IPS-NIHi7 (cell line): ENCODE results near the gene USP24.
"Not testable (repeated sequence)": the region's sequence is repeated elsewhere in the genome, so short reads cannot be mapped to it uniquely, and the experiment has no call there.

Source experiments
- DNase-seq: peaks from one replicate; pipeline ENCODE4 v3.0.0; 2012; ENCODE audit warnings: mixed read lengths; ENCODE audit errors: extremely low spot score

The USP24 gene

DNA sequence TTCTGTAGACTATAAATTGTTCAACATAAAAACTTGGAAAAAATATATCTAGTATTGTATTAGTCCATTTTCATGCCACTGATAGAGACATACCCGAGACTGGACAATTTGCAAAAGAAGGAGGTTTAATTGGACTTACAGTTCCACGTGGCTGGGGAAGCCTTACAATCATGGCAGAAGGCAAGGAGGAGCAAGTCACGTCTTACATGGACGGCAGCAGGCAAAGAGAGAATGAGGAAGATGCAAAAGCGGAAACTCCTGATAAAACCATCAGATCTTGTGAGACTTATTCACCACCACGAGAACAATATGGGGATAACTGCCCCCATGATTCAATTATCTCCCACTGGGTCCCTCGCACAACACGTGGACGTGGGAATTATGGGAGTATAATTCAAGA is 15.4 kb downstream of the USP24 start:
- not testable (repeated sequence) for DNase-seq

DNA sequence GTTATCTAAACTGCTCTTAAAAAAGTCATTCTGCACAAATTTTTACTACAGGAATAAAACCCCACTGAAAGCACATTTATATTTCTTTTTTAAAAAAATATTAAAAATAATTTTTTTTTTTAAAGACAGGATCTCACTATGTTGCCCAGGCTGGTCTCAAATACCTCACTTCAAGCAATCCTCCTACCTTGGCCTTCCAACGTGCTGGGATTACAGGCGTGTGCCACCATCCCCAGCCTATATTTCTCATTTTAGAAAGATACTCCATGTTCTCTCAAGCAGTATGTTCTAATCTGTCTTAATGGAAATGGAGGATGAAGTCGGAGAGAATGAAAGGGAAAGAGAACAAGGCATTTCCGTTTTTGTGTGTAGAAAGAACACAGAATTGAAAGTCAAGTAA is 17.1 kb downstream of the USP24 start:
- no peak for DNase-seq

GRCh38 chr1:55197099-55197498 is 18.1 kb downstream of the USP24 start:
- no peak for DNase-seq

GRCh38 chr1:55196433-55197035 is 18.6 kb downstream of the USP24 start:
- no peak for DNase-seq

DNA sequence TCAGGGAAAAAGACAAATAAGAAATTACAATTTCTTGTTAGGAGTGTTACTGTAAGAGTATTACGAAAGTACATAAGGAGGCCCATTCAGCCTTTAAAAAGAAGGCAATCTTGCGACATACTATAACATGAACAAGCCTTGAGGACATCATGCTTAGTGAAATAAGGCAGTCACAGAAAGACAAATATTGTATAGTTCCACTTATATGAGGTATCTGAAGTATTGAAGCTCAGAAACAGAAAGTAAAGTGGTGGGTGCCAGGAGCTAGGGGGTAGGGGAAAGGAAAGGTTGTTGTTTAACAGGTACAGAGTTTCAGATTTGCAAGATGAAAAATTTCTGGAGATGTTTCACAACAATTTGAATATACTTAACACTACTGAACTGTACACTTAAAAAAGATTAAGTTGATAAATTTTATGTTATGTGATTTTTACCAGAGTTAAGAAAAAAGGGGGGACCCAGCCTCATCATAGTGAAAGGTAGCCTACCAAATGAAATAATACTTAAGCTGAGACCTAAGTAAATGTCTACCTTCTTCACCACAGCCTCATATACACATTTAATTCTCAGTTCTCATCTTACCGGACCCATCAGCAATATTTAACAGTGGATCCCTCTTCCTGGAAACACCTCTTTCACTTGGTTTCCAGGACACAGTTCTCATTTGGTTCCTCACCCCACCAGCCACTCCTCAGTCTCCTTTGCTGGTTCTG is 19.5 kb downstream of the USP24 start:
- DNase-seq = no peak

GRCh38 chr1:55194851-55195250 is 20.3 kb downstream of the USP24 start:
- DNase-seq = no peak

GRCh38 chr1:55192093-55192492 is 23.1 kb downstream of the USP24 start:
- DNase-seq = no peak

GRCh38 chr1:55191219-55191952 is 23.8 kb downstream of the USP24 start:
- DNase-seq = not testable (repeated sequence)

- DNase-seq = no peak
Observed at GRCh38 chr1:55190109-55190508, 25.1 kb downstream of the USP24 start.

- DNase-seq = no peak
Observed at GRCh38 chr1:55188909-55189308, 26.3 kb downstream of the USP24 start.

DNA sequence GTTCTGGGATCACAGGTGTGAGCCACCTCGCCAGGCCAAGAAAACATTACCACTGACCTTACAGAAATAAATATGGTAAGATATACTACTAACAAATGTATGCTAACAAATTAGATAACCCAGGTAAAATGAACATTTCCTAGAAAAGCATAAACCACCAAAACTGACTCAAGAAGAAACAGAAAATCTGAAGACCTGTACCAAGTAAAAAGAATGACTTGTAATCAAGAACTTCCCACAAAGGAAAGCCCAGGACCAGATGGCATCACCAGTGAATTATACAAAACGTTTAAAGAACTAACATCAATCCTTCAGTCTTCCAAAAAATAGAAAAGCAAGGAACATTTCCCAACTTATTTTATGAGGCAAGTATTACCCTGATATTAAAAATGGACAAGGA is 29.3 kb downstream of the USP24 start:
- DNase-seq = no peak

GRCh38 chr1:55184859-55185258 is 30.3 kb downstream of the USP24 start:
- DNase-seq = no peak

DNA sequence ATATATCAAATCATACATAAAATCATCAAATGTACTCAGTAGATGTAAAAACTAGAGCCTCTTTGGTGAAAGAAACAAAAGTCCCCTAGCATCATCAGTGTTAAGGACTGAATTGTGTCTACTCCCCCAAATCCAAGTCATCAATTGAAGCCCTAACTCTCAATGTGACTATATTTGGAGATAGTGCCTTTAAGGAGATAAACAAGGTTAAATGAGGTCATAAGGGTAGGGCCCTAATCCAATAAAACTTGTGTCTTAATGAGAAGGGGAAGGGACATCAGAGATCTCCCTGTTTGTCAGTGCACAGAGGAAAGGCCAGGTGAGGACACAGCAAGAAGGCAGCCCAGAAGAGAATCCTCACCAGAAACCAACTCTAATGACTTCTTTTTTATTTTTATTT is 33.5 kb downstream of the USP24 start:
- no peak for DNase-seq

DNA sequence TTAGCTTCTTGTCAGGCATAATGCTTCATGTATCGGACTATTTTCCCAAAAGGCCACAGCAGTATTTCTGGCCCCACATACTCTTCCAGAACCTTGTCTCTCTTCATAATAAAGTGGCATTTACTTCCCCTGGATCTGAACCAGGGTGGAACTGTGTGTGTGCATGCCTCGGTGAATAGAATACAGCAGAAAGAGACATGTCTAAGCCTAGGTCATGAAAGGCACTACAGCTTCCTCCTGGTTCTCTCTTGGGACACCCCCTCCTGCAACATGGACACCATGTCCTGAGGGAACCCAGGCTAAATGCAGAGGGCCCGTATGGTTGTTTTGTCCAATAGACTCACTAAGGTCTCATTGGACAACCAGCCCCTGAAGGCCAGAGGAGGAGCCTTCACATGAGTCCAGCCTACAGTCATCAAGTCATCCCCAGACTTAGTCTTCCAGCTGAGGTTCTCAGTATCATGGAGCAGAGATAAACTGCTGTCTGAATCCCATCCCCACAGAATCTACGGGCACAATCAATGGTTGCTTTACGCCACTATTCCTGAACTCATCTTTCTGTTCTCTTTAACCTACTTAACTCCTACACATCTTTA is 35.0 kb downstream of the USP24 start:
- no peak for DNase-seq

- DNase-seq = no peak
Observed at GRCh38 chr1:55179177-55179835, 35.9 kb downstream of the USP24 start.

- no peak for DNase-seq
Observed at GRCh38 chr1:55172687-55173086, 42.5 kb downstream of the USP24 start.

GRCh38 chr1:55172272-55172671 is 42.9 kb downstream of the USP24 start:
- DNase-seq = no peak

DNA sequence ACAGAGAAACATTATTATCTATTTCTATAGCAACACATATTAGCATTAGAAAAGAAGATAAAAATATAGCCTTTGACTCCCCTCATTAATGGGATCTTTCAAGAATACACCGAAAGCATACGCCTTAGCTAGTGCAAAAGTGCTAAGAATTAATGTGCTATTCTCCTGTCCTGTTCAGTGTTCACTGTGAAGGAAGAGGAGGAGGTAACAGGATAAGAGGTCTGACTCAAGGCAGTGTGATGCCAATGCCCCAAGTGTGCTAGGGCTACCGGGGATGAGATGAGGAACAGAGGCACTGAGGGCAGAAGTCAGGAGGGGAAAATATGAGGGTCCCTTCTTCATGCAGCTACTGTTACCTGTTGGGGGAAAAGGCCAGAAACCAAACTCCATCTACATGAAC is 43.5 kb downstream of the USP24 start:
- DNase-seq = no peak

DNA sequence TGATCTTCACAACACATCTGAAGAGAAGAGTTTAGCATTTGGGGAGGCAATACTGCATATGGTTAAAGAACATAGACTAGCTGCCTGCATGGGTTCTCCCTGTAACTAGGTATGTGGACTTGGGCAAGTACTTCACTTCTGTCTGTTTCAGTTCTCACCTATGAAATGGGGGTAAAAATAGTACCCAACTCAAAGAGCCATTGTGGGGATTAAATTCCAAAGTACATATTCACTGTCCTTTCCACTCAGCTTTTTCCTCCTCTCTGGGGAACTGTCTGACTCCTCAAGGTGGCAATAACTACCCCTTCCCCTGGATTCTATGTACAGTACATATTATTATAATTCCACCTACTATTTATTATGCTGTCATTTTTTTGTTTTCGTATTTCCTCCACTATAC is 44.7 kb downstream of the USP24 start:
- no peak for DNase-seq

DNA sequence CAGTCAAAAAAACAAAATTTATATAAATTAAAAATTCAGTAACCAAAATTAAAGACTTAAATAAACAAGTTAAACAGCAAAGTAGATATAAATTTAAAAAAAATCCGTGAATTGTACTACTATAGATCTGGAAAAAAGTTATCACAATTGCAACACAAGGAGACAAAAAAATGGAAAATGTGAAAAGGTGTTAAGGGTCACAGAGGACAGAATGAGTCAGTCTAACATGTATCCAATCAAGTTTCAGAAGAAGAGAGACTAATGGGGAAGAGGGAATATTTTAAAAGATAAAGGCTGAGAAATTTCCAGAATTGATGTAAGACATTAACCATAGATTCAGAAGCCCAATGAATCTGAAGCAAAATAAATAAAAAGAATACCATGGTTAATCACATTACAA is 46.0 kb downstream of the USP24 start:
- no peak for DNase-seq

GRCh38 chr1:55168353-55168752 is 46.8 kb downstream of the USP24 start:
- peak; percentile 47 for DNase-seq

- no peak for DNase-seq
Observed at GRCh38 chr1:55167224-55167871, 47.8 kb downstream of the USP24 start.
